Measurements from ENCODE around the gene P2RX4.
"Not testable (repeated sequence)": the region's sequence is repeated elsewhere in the genome, so short reads cannot be mapped to it uniquely, and the experiment has no call there.

P2RX4 gene

GRCh38 chr12:121273364-121273896 is 63.5 kb downstream of the P2RX4 start:
- in situ Hi-C loops (cut with HindIII; ENCODE audit: low sequenced_read_pairs) = no loop called here

GRCh38 chr12:121274036-121274763 is 64.3 kb downstream of the P2RX4 start:
- in situ Hi-C loops (cut with HindIII; ENCODE audit: low sequenced_read_pairs) = no loop called here

DNA sequence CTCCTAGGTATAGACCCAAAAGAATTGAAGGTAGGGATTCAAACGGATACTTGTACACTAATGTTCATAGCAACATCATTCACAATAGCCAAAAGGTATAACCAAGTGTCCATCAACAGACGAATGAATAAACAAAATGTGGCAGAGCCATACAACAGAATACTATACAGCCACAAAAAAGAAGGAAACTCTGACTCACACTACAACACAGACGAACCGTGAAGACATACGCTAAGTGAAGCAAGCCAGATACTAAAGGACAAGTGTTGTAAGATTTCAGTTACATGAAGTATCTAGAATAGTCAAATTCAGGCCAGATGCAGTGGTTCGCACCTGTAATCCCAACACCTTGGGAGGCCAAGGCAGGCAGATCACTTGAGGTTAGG is 67.4 kb downstream of the P2RX4 start:
- in situ Hi-C loops (cut with HindIII; ENCODE audit: low sequenced_read_pairs) = no loop called here

- in situ Hi-C loops (cut with HindIII; ENCODE audit: low sequenced_read_pairs) = no loop called here
These were observed 68.5 kb downstream of the P2RX4 start for GRCh38 chr12:121278169-121279070.

DNA sequence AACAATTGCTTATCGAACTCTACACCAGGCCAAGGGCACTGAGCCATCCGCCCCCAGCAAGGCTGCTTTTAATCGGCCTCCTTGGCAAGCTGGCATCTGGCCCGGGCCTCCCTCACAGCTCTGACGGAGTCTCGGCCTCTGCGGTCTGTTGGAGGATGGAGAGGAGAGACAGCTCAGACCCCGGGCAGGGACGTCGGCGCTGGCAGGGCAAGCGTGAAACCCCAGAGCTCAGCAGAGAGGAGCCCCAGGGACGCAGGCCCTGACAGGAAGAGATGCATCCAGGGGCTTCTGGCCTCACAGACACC is 69.1 kb downstream of the P2RX4 start:
- in situ Hi-C loops (cut with HindIII; ENCODE audit: low sequenced_read_pairs) = no loop called here

DNA sequence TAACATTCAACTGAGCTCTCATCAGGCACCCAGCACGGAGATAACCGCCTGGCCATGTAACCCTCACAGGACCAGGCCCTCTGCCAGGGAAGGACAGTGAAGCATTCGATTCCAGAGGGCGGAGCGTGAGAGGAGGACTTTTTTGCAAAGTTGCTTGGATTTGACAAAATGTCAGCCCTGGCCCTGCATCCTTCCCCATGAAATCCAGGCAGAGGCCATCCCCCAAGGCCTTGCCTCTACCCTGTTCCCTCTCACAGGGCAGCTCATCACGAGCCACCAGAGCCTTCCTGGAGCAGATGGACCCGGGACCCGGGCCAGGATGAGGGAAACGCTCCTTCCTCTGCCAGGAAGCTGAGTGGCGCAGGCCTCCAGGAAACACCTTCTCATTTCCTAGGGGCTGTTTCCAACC is 69.6 kb downstream of the P2RX4 start:
- in situ Hi-C loops (cut with HindIII; ENCODE audit: low sequenced_read_pairs) = no loop called here

DNA sequence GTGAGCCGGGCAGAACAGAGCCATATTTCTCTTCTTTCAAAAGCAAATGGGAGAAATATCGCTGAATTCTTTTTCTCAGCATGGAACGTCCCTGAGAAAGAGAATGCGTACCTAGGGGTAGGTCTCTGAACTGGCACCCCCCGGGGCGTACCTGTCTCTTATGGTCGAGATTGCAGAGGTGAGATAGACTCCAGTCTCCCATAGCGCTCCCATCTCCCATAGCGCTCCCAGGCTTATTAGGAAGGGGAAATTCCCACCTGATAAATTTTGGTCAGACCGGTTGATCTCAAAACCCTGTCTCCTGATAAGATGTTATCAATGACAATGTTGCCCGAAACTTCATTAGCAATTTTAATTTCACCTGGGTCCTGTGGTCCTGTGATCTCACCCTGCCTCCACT is 70.6 kb downstream of the P2RX4 start:
- in situ Hi-C loops (cut with HindIII; ENCODE audit: low sequenced_read_pairs) = not testable (repeated sequence)

DNA sequence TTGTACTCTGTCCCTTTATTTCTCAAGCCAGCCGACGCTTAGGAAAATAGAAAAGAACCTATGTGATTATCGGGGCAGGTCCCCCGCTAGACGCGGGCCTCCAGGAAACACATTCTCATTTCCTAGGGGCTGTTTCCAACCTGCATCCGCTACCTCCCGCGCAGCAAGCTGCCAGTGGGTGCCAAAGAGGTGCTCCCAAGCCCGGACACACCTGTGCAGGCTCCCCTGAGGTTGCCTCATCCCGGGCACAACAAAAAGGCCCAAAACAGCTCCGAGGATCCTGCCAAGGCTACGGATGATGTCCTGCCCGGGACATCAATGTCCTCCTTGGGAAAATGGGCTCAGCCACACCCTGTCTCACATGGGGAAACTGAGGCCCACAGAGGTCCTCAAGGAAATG is 71.2 kb downstream of the P2RX4 start:
- in situ Hi-C loops (cut with HindIII; ENCODE audit: low sequenced_read_pairs) = not testable (repeated sequence)

- in situ Hi-C loops (cut with HindIII; ENCODE audit: low sequenced_read_pairs) = no loop called here
These were observed 72.3 kb downstream of the P2RX4 start for GRCh38 chr12:121282072-121282742.

GRCh38 chr12:121282910-121283309 is 73.0 kb downstream of the P2RX4 start:
- in situ Hi-C loops (cut with HindIII; ENCODE audit: low sequenced_read_pairs) = not testable (repeated sequence)

- in situ Hi-C loops (cut with HindIII; ENCODE audit: low sequenced_read_pairs) = no loop called here
These were observed 73.5 kb downstream of the P2RX4 start for GRCh38 chr12:121283388-121283787.

Data from DLD1 (cell line).